ENCODE results near the gene GNE. TPM values are rescaled to one million over a fixed set of nuclear protein-coding genes. Genes with fewer than 3 reads are reported as not detected.

Gene GNE
- total RNA-seq, 4 donors from 2014 or later: 25.3 to 35.6 (median 29.9) TPM

- Histone ChIP-seq H3K4me3 (no peak overlapping the region), H3K4me1 (peaks cover 0 to 3% (median 0%) of the 10 kb centered on the region in 4 donors), H3K27ac (replicated peaks in 1 of 4) (no peak overlapping the region), H3K9me3 (no peaks in the 10 kb centered on the region), H3K36me3 (no peaks in the 10 kb centered on the region), H3K27me3 (no peaks in the 10 kb centered on the region)
- 81% methylated on average over 12 of the region's 12 CpGs for WGBS
- no peak for TF ChIP-seq POLR2AphosphoS5 (IDR thresholded peaks at IDR 0.05)
- no peak for TF ChIP-seq CTCF (IDR thresholded peaks at IDR 0.05)
- no peak for TF ChIP-seq POLR2A (IDR thresholded peaks at IDR 0.05; ENCODE audit: low read depth)
- no peak for TF ChIP-seq EP300 (IDR thresholded peaks at IDR 0.05)
- DNase-seq (ENCODE audit: extremely low spot score): no peak
- intact Hi-C loops (cut with DNase I): no loop called here
Observed at GRCh38 chr9:36292641-36293040, 34.4 kb upstream of the GNE start.

GRCh38 chr9:36290996-36291395 lies 32.7 kb upstream of the GNE start:
- no peaks in the 10 kb centered on the region for H3K9me3 ChIP-seq
- H3K27me3 ChIP-seq: no peaks in the 10 kb centered on the region
- H3K4me1 ChIP-seq: no peaks in the 10 kb centered on the region
- DNase-seq (ENCODE audit: extremely low spot score): no peak
- intact Hi-C loops (cut with DNase I): no loop called here
- no peak for TF ChIP-seq CTCF (IDR thresholded peaks at IDR 0.05)
- no peak for TF ChIP-seq POLR2AphosphoS5 (IDR thresholded peaks at IDR 0.05)
- TF ChIP-seq EP300 (IDR thresholded peaks at IDR 0.05): no peak
- TF ChIP-seq POLR2A (IDR thresholded peaks at IDR 0.05; ENCODE audit: low read depth): no peak
- no peaks in the 10 kb centered on the region for H3K36me3 ChIP-seq
- H3K27ac ChIP-seq (replicated peaks in 1 of 4): no peak overlapping the region
- WGBS: 91% methylated on average over 3 of the region's 3 CpGs
- no peak overlapping the region for H3K4me3 ChIP-seq

- Histone ChIP-seq H3K9me3 (no peaks in the 10 kb centered on the region), H3K36me3 (no peaks in the 10 kb centered on the region), H3K27me3 (no peaks in the 10 kb centered on the region), H3K4me1 (no peaks in the 10 kb centered on the region), H3K27ac (replicated peaks in 1 of 4) (no peak overlapping the region), H3K4me3 (no peak overlapping the region)
- intact Hi-C loops (cut with DNase I): no loop called here
- TF ChIP-seq POLR2A (IDR thresholded peaks at IDR 0.05; ENCODE audit: low read depth) (no peak), EP300 (IDR thresholded peaks at IDR 0.05) (no peak)
- 100% methylated on average over 3 of the region's 3 CpGs for WGBS
- no peak for DNase-seq (ENCODE audit: extremely low spot score)
Observed at GRCh38 chr9:36289836-36290435, 31.7 kb upstream of the GNE start.

GRCh38 chr9:36288070-36288469 lies 29.8 kb upstream of the GNE start:
- TF ChIP-seq POLR2AphosphoS5 (IDR thresholded peaks at IDR 0.05) (no peak), EP300 (IDR thresholded peaks at IDR 0.05) (no peak), CTCF (IDR thresholded peaks at IDR 0.05) (no peak), POLR2A (IDR thresholded peaks at IDR 0.05; ENCODE audit: low read depth) (no peak)
- H3K36me3 ChIP-seq: no peaks in the 10 kb centered on the region
- no peak overlapping the region for H3K27ac ChIP-seq (replicated peaks in 1 of 4)
- WGBS: 86% methylated on average over 3 of the region's 3 CpGs
- H3K4me1 ChIP-seq: no peaks in the 10 kb centered on the region
- no peak overlapping the region for H3K4me3 ChIP-seq
- DNase-seq (ENCODE audit: extremely low spot score): no peak
- no peaks in the 10 kb centered on the region for H3K9me3 ChIP-seq
- intact Hi-C loops (cut with DNase I): no loop called here
- H3K27me3 ChIP-seq: no peaks in the 10 kb centered on the region

- Histone ChIP-seq H3K27ac (replicated peaks in 1 of 4) (no peak overlapping the region), H3K9me3 (no peaks in the 10 kb centered on the region), H3K4me1 (no peaks in the 10 kb centered on the region), H3K36me3 (no peaks in the 10 kb centered on the region), H3K27me3 (no peaks in the 10 kb centered on the region), H3K4me3 (no peak overlapping the region)
- no peak for TF ChIP-seq CTCF (IDR thresholded peaks at IDR 0.05)
- TF ChIP-seq POLR2AphosphoS5 (IDR thresholded peaks at IDR 0.05): no peak
- TF ChIP-seq POLR2A (IDR thresholded peaks at IDR 0.05; ENCODE audit: low read depth): no peak
- TF ChIP-seq EP300 (IDR thresholded peaks at IDR 0.05): no peak
- no peak for DNase-seq (ENCODE audit: extremely low spot score)
- WGBS: 92% methylated on average over 6 of the region's 6 CpGs
- intact Hi-C loops (cut with DNase I): no loop called here
Observed at GRCh38 chr9:36286388-36286787, 28.1 kb upstream of the GNE start.

Data from esophagus muscularis mucosa (tissue), 4 donors.